CD4-positive, alpha-beta T cell (primary cell): ENCODE results near the gene RGS9. TPM values are rescaled to one million over a fixed set of nuclear protein-coding genes. Genes with fewer than 3 reads are reported as not detected.

Source experiments
- ATAC-seq: fragments of 200-7000 bp; cut with Tn5 transposase; one replicate; pipeline ENCODE4 v1.10.0; 2022; ENCODE audit warnings: mild to moderate bottlenecking; ENCODE audit not compliant: poor library complexity
- CTCF ChIA-PET: fragments of 350-600 bp; sonication (Branson Sonifier 250); formaldehyde crosslinking; loops from one replicate; lab custom pipeline; 2021; ENCODE audit warnings: antibody characterized with exemption, inconsistent platforms; lab: Charles Lee
- POLR2A ChIA-PET: fragments of 350-600 bp; sonication (Branson Sonifier 250); formaldehyde crosslinking; loops from one replicate; lab custom pipeline; 2021; ENCODE audit warnings: antibody characterized with exemption, inconsistent platforms; lab: Charles Lee
- DNase-seq, 14 experiments: peaks; one replicate each; pipeline ENCODE4 v3.0.0-alpha.2; 2013 to 2020; ENCODE audit warnings: mixed read lengths in 2 of 14
- H3K27ac ChIP-seq, 2 donors: one replicate each; pipeline versions ENCODE4 v1.5.1 to v1.7.0; 2013; ENCODE audit warnings: low read length in 2 of 2, low read depth in 1 of 2, mild to moderate bottlenecking in 1 of 2
- H3K27me3 ChIP-seq, 2 experiments: 1 replicate in 1 of 2; 2 replicates in 1 of 2; pipeline versions ENCODE4 v1.6.1 to v1.7.0; 2013; ENCODE audit warnings: low read length in 2 of 2, control low read depth in 1 of 2, mild to moderate bottlenecking in 1 of 2, moderate library complexity in 1 of 2; ENCODE audit not compliant: insufficient read depth in 2 of 2, control insufficient read depth in 1 of 2
- H3K36me3 ChIP-seq: one replicate; pipeline ENCODE4 v1.6.1; 2013; ENCODE audit warnings: low read length, control low read depth; ENCODE audit not compliant: insufficient read depth
- H3K4me1 ChIP-seq: one replicate; pipeline ENCODE4 v1.6.1; 2013; ENCODE audit warnings: low read length, control low read depth; ENCODE audit not compliant: insufficient read depth
- H3K4me3 ChIP-seq: one replicate; pipeline ENCODE4 v1.5.1; 2013; ENCODE audit warnings: mild to moderate bottlenecking, low read length, moderate library complexity
- H3K9me3 ChIP-seq, 2 experiments: 1 replicate in 1 of 2; 2 replicates in 1 of 2; pipeline versions ENCODE4 v1.6.1 to v1.7.0; 2013; ENCODE audit warnings: low read length in 2 of 2, mild to moderate bottlenecking in 2 of 2, control low read depth in 1 of 2, moderate library complexity in 1 of 2; ENCODE audit not compliant: control insufficient read depth in 1 of 2, insufficient read depth in 1 of 2
- H3K27ac Mint-ChIP-seq: one replicate; pipeline ENCODE4 v1.8.0; 2020; ENCODE audit warnings: mixed read lengths
- H3K27me3 Mint-ChIP-seq: one replicate; pipeline ENCODE4 v1.8.0; 2021; ENCODE audit warnings: mixed read lengths
- H3K36me3 Mint-ChIP-seq: one replicate; pipeline ENCODE4 v1.8.0; 2021; ENCODE audit warnings: low read depth, mixed read lengths
- H3K4me1 Mint-ChIP-seq: one replicate; pipeline ENCODE4 v1.8.0; 2021; ENCODE audit warnings: low read depth, mixed read lengths
- H3K4me3 Mint-ChIP-seq: one replicate; pipeline ENCODE4 v1.8.0; 2020; ENCODE audit warnings: mild to moderate bottlenecking, mixed read lengths
- H3K9me3 Mint-ChIP-seq: one replicate; pipeline ENCODE4 v1.8.0; 2020; ENCODE audit warnings: mixed read lengths
- CTCF ChIP-seq: fragments of 200-600 bp; IDR thresholded peaks from one replicate; pipeline ENCODE4 v1.8.0; 2022; ENCODE audit warnings: antibody characterized with exemption, mild to moderate bottlenecking
- intact Hi-C, 2 experiments: fragments of 100-400 bp; cut with DNase I in 1 of 2; cut with micrococcal nuclease in 1 of 2; formaldehyde crosslinking; loops; one replicate each; pipeline versions ENCODE4 v1.15.1 to v1.9.0; 2023 to 2025; cut with DNase I, micrococcal nuclease
- total RNA-seq, 174 experiments: library from RNA in 2 of 174; stranded (reverse) in 2 of 174; gene quantifications; one replicate each; pipeline ENCODE4 v1.2.3 and lab custom pipeline; 2021 to 2026

The RGS9 gene
- total RNA-seq, 2 experiments from 2014 or later, result 0.60 to 0.73 TPM

GRCh38 chr17:65155622-65156021 lies 18.5 kb downstream of the RGS9 start:
- ChIA-PET CTCF (interaction anchor here (1.2 to 1.4 kb wide), 3 partner anchors 9 to 55 kb away, joined by 3 to 4 read pairs (median 3); partner anchors contain the start of gene RGS9), POLR2A (no interaction called here)
- no peaks in the 10 kb centered on the region for H3K36me3 ChIP-seq
- H3K4me3 ChIP-seq, result no peak overlapping the region
- no peaks in the 10 kb centered on the region for H3K27me3 ChIP-seq
- no peak overlapping the region for H3K27ac ChIP-seq
- Mint-ChIP-seq H3K27me3 (no peaks in the 10 kb centered on the region), H3K4me1 (no peaks in the 10 kb centered on the region), H3K36me3 (no peaks in the 10 kb centered on the region), H3K27ac (no peak overlapping the region), H3K4me3 (no peak overlapping the region), H3K9me3 (no peaks in the 10 kb centered on the region)
- no peaks in the 10 kb centered on the region for H3K4me1 ChIP-seq
- no peaks in the 10 kb centered on the region for H3K9me3 ChIP-seq
- intact Hi-C loops, result no loop called here
- DNase-seq (no peak), ATAC-seq (no peak)
- no peak for TF ChIP-seq CTCF

DNA sequence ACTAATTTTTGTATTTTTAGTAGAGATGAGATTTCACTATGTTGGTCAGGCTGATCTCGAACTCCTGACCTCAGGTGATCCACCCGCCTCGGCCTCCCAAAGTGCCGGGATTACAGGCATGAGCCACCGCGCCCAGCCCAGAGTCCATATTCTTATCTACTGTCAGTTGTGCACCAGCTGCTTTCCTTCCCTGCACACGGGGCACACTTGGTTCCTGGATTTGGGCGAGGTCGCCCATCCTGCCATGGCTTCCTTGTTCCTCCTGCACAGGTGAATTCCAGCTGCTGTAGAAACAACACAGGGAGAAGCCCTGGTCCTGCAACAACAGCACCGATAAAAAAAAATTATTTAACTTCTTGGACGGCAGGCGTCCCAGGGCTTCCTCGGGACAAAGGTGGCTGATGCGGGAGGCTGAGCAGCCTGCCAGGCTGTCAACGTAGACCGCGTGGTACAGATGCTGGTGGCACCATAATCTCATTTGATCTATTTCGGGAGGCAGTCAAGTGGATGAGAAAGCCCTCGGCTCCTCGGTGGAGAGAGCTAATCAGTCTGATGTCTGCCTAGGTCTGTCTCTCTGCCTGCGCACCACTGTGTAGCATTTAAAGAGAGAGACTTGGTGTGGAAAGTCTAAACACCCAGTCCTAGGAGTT lies 19.1 kb downstream of the RGS9 start:
- Histone ChIP-seq H3K4me1 (no peaks in the 10 kb centered on the region), H3K9me3 (no peaks in the 10 kb centered on the region), H3K27me3 (no peaks in the 10 kb centered on the region), H3K27ac (no peak overlapping the region), H3K4me3 (no peak overlapping the region), H3K36me3 (no peaks in the 10 kb centered on the region)
- H3K9me3 Mint-ChIP-seq, result no peaks in the 10 kb centered on the region
- H3K27ac Mint-ChIP-seq, result no peak overlapping the region
- no peaks in the 10 kb centered on the region for H3K36me3 Mint-ChIP-seq
- no peak for DNase-seq
- TF ChIP-seq CTCF, result no peak
- ChIA-PET CTCF (interaction anchor here (1.2 to 1.4 kb wide), 2 partner anchors 8 to 56 kb away, joined by 3 to 4 read pairs; no protein-coding TSS in a partner anchor), POLR2A (no interaction called here)
- intact Hi-C loops, result no loop called here
- ATAC-seq, result no peak
- no peaks in the 10 kb centered on the region for H3K27me3 Mint-ChIP-seq
- no peak overlapping the region for H3K4me3 Mint-ChIP-seq
- no peaks in the 10 kb centered on the region for H3K4me1 Mint-ChIP-seq

DNA sequence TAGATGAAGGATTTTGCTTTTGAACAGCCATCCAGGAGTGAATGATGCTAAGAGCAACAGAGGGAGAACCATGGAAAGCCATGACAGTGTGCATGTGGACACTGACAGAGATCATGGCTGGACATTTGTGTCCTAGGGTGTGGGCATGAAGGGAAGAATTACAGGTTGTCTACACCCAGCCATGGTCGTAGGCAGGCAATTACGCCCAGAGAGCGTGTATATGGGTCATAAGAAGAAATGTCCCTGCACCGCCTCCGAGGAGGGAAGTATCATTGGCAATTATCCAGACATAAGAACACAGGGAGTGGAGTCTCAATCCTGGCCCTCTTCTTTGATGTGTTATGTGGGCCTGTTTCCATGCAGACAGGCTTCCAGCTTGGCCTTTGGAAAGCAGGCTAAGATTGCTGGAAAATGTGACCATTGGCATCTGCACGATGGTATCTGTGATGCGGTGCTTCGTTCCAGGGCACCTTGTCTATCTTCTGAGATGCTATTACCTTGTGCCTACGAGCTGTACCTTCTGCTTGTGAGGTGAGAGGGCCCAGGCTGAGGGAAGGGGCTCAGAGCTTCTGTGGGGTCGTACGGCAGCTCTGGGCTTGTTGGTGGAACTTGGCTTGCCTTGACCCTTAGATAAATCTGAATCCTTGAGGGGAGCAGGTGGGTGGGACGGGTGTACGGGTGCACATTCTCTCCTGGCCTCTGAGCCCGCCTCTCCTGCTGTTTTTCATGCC lies 19.8 kb downstream of the RGS9 start:
- Histone ChIP-seq H3K36me3 (no peaks in the 10 kb centered on the region), H3K4me3 (no peak overlapping the region), H3K27ac (no peak overlapping the region), H3K9me3 (no peaks in the 10 kb centered on the region), H3K4me1 (no peaks in the 10 kb centered on the region), H3K27me3 (no peaks in the 10 kb centered on the region)
- DNase-seq (no peak), ATAC-seq (no peak)
- no peaks in the 10 kb centered on the region for H3K9me3 Mint-ChIP-seq
- H3K27me3 Mint-ChIP-seq, result no peaks in the 10 kb centered on the region
- intact Hi-C loops, result no loop called here
- H3K27ac Mint-ChIP-seq, result no peak overlapping the region
- no peak for TF ChIP-seq CTCF
- POLR2A ChIA-PET, result no interaction called here
- H3K4me3 Mint-ChIP-seq, result no peak overlapping the region
- no peaks in the 10 kb centered on the region for H3K4me1 Mint-ChIP-seq
- H3K36me3 Mint-ChIP-seq, result no peaks in the 10 kb centered on the region
- CTCF ChIA-PET, result no interaction called here
